ENCODE data around the gene OLA1. TPM values are rescaled to one million over a fixed set of nuclear protein-coding genes. Genes with fewer than 3 reads are reported as not detected.

Gene OLA1
- polyA plus RNA-seq, 1 donor (not counting 4 experiments of a cell fraction or from before 2014, with no cell fraction given): 217 TPM

DNA sequence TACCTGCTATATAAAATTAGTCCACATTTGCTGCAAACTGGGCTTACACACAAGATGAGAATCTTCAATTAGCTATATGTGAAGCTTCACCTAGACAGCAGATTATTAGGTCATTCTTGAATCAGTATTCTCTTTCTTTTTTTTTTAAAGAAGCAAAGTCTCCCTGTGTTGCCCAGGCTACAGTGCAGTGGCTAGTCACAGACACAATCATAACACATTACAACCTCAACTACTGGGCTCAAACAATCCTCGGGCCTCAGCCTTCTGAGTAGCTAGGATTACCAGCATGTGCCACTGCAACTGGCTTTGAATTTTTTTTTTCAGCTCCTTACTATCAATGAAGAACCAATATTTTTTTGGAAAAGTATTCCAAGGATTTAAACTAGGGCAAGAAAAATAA is 30.5 kb downstream of the OLA1 start:
- Histone ChIP-seq H3K9me3 (ENCODE audit: control insufficient read depth, low read depth, low read length) (no peaks in the 10 kb centered on the region), H2AFZ (ENCODE audit: control insufficient read depth, low read length) (no peak overlapping the region), H3K27ac (ENCODE audit: control insufficient read depth, insufficient read depth, low read length) (no peak overlapping the region), H3K4me2 (ENCODE audit: control insufficient read depth, extremely low read depth, insufficient read depth, low read depth, low read length) (no peak overlapping the region), H4K20me1 (ENCODE audit: control insufficient read depth, extremely low read depth, insufficient read depth, low read length) (no peaks in the 10 kb centered on the region), H3K27me3 (ENCODE audit: control insufficient read depth, extremely low read depth, insufficient read depth, low read length) (no peaks in the 10 kb centered on the region), H3K36me3 (ENCODE audit: control insufficient read depth in 2 of 2, extremely low read depth in 1 of 2, insufficient read depth in 2 of 2, low read length in 2 of 2) (peaks cover 0 to 6% of the 10 kb centered on the region in 2 experiments), H3K79me2 (ENCODE audit: control insufficient read depth, insufficient read depth, low read length) (peaks cover 58% of the 10 kb centered on the region), H3K9ac (ENCODE audit: control insufficient read depth, extremely low read depth, insufficient read depth, low read length) (no peak overlapping the region), H3K4me3 (ENCODE audit: control insufficient read depth in 2 of 3, extremely low read depth in 1 of 3, insufficient read depth in 2 of 3, low read depth in 1 of 3, low read length in 3 of 3) (no peak overlapping the region), H3K9me1 (ENCODE audit: control insufficient read depth, extremely low read depth, insufficient read depth, low read length) (no peaks in the 10 kb centered on the region), H3K4me1 (ENCODE audit: control insufficient read depth, extremely low read depth, insufficient read depth, low read length) (no peaks in the 10 kb centered on the region)
- DNase-seq (ENCODE audit: low read depth, low spot score) (no peak), FAIRE-seq (no peak)
- TF ChIP-seq, protein P1, sequence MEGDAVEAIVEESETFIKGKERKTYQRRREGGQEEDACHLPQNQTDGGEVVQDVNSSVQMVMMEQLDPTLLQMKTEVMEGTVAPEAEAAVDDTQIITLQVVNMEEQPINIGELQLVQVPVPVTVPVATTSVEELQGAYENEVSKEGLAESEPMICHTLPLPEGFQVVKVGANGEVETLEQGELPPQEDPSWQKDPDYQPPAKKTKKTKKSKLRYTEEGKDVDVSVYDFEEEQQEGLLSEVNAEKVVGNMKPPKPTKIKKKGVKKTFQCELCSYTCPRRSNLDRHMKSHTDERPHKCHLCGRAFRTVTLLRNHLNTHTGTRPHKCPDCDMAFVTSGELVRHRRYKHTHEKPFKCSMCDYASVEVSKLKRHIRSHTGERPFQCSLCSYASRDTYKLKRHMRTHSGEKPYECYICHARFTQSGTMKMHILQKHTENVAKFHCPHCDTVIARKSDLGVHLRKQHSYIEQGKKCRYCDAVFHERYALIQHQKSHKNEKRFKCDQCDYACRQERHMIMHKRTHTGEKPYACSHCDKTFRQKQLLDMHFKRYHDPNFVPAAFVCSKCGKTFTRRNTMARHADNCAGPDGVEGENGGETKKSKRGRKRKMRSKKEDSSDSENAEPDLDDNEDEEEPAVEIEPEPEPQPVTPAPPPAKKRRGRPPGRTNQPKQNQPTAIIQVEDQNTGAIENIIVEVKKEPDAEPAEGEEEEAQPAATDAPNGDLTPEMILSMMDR (optimal IDR thresholded peaks at IDR 0.05 in 1 of 3, IDR thresholded peaks at IDR 0.05 in 1 of 3, conservative IDR thresholded peaks at IDR 0.05 in 1 of 3; ENCODE audit: extremely low read depth in 1 of 3, insufficient read depth in 2 of 3, low read length in 3 of 3): no peak
- no peak for TF ChIP-seq EZH2 (IDR thresholded peaks at IDR 0.05; ENCODE audit: low read length)
- dilution Hi-C loops (cut with MboI; ENCODE audit: extremely low pct_ligation_motif_present, low sequenced_read_pairs): no loop called here

DNA sequence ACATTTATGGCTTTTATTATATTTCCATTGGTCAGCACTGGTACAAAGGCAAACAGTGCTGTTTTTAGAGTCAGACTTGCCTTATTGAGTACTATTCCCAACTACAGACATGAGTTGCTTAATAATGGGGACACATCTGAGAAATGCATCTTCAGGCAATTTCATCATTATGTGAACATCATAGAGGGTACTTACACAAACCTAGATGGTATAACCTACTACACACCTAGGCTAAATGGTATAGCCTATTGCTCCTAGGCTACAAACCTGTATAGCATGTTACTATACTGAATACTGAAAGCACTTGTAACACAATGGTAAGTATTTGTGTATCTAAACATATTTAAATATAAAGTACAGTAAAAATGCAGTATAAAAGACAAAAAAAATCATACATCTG is 36.4 kb downstream of the OLA1 start:
- H3K27ac ChIP-seq (ENCODE audit: control insufficient read depth, insufficient read depth, low read length): no peak overlapping the region
- DNase-seq (ENCODE audit: low read depth, low spot score) (no peak), FAIRE-seq (no peak)
- H3K9me3 ChIP-seq (ENCODE audit: control insufficient read depth, low read depth, low read length): no peaks in the 10 kb centered on the region
- no peak overlapping the region for H2AFZ ChIP-seq (ENCODE audit: control insufficient read depth, low read length)
- no peak overlapping the region for H3K4me3 ChIP-seq (ENCODE audit: control insufficient read depth in 2 of 3, extremely low read depth in 1 of 3, insufficient read depth in 2 of 3, low read depth in 1 of 3, low read length in 3 of 3)
- H3K9ac ChIP-seq (ENCODE audit: control insufficient read depth, extremely low read depth, insufficient read depth, low read length): no peak overlapping the region
- no peaks in the 10 kb centered on the region for H3K4me1 ChIP-seq (ENCODE audit: control insufficient read depth, extremely low read depth, insufficient read depth, low read length)
- dilution Hi-C loops (cut with MboI; ENCODE audit: extremely low pct_ligation_motif_present, low sequenced_read_pairs): no loop called here
- H3K36me3 ChIP-seq (ENCODE audit: control insufficient read depth in 2 of 2, extremely low read depth in 1 of 2, insufficient read depth in 2 of 2, low read length in 2 of 2): peaks cover 0 to 2% of the 10 kb centered on the region in 2 experiments
- no peaks in the 10 kb centered on the region for H3K27me3 ChIP-seq (ENCODE audit: control insufficient read depth, extremely low read depth, insufficient read depth, low read length)
- H3K79me2 ChIP-seq (ENCODE audit: control insufficient read depth, insufficient read depth, low read length): peaks cover 47% of the 10 kb centered on the region
- no peak overlapping the region for H3K4me2 ChIP-seq (ENCODE audit: control insufficient read depth, extremely low read depth, insufficient read depth, low read depth, low read length)
- no peaks in the 10 kb centered on the region for H3K9me1 ChIP-seq (ENCODE audit: control insufficient read depth, extremely low read depth, insufficient read depth, low read length)
- H4K20me1 ChIP-seq (ENCODE audit: control insufficient read depth, extremely low read depth, insufficient read depth, low read length): no peaks in the 10 kb centered on the region
- TF ChIP-seq, protein P1 (optimal IDR thresholded peaks at IDR 0.05 in 1 of 3, IDR thresholded peaks at IDR 0.05 in 1 of 3, conservative IDR thresholded peaks at IDR 0.05 in 1 of 3; ENCODE audit: extremely low read depth in 1 of 3, insufficient read depth in 2 of 3, low read length in 3 of 3): no peak

Measured in keratinocyte (primary cell).